ENCODE results near the gene TBC1D21.

The TBC1D21 gene

DNA sequence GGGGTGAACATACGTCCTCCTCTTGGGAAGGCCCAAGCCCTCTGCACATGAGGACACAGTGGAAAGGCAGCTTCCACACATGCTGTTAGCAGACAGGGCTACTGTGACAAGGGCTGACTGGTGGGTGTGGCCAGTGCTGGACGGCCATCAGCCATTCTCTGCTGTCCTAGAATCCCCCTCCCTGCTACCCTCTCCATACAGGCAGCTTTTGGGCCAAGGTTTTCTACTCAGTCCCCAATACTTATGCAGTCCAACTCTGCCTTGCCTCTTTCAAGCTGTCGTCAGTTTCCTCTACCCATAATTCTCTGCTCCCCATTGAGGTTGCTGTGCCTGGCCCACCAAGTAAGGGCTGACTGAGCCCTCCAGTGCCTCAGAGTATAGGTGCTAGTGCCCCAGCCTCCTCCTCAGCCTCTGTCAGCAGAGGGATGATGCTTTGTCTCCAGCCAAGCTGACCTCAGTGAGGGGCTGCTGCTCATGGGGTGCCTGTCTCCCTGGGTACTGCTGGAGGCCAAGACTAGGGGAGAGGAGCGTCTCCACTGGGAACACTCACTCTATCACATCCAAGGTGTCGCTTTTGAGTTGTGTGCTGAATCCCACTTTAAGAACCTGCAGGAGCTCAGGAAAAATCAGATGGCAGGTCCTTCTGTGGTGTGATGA lies 55.7 kb downstream of the TBC1D21 start:
- H3K27ac ChIP-seq = 0 out of 2 replicates have a peak overlapping the region, but pooled peaks have one; percentile 10

GRCh38 chr15:73930371-73930770 lies 57.0 kb downstream of the TBC1D21 start:
- Histone ChIP-seq H3K4me3 (ENCODE audit: low read depth, low read length) (no peak overlapping the region), H3K36me3 (peaks cover 48% of the 10 kb centered on the region), H3K9me3 (ENCODE audit: severe bottlenecking) (no peaks in the 10 kb centered on the region), H3K27me3 (ENCODE audit: insufficient read depth, low read depth, severe bottlenecking) (no peaks in the 10 kb centered on the region), H3K27ac (no peak overlapping the region)
- TF ChIP-seq CTCF (IDR thresholded peaks at IDR 0.05; ENCODE audit: low read depth, low read length) = no peak
- DNase-seq = no peak

More for the DNA sequence above, 55.7 kb downstream of the TBC1D21 start:
- Histone ChIP-seq H3K4me3 (ENCODE audit: low read depth, low read length) (peak overlapping the region; percentile 89), H3K9me3 (ENCODE audit: severe bottlenecking) (no peaks in the 10 kb centered on the region), H3K36me3 (peaks cover 44% of the 10 kb centered on the region), H3K27me3 (ENCODE audit: insufficient read depth, low read depth, severe bottlenecking) (no peaks in the 10 kb centered on the region)
- TF ChIP-seq CTCF (IDR thresholded peaks at IDR 0.05; ENCODE audit: low read depth, low read length) = no peak
- DNase-seq = peak; percentile 69

DNA sequence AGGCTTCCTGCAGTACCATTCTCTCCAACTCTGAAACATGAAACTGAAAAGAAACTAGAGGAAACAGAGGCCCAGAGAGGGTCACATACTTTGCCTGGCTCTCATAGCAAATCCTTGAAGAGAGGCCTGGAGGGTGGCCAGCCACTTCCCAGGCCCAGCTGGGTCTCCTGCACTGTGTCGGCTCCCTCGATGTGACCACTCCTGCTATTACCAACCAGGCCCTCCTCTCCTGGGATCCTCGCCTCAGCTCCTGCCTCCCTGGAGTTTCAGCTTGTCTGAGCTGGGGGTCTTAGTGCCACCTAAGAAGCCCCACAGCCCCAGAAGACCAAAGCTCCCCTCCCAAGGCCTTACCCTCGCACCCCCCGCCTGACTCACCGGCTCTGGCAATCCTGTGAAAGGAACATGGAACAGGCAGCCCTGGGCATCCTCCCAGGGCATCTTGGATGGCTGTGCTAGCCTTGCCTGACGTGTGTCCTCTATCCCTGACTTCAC lies 57.5 kb downstream of the TBC1D21 start:
- Histone ChIP-seq H3K4me3 (ENCODE audit: low read depth, low read length) (no peak overlapping the region), H3K27ac (no peak overlapping the region; the same call in 1 of the 2 replicates), H3K27me3 (ENCODE audit: insufficient read depth, low read depth, severe bottlenecking) (no peaks in the 10 kb centered on the region), H3K9me3 (ENCODE audit: severe bottlenecking) (no peaks in the 10 kb centered on the region), H3K36me3 (peaks cover 48% of the 10 kb centered on the region)
- no peak for TF ChIP-seq CTCF (IDR thresholded peaks at IDR 0.05; ENCODE audit: low read depth, low read length)
- no peak for DNase-seq

DNA sequence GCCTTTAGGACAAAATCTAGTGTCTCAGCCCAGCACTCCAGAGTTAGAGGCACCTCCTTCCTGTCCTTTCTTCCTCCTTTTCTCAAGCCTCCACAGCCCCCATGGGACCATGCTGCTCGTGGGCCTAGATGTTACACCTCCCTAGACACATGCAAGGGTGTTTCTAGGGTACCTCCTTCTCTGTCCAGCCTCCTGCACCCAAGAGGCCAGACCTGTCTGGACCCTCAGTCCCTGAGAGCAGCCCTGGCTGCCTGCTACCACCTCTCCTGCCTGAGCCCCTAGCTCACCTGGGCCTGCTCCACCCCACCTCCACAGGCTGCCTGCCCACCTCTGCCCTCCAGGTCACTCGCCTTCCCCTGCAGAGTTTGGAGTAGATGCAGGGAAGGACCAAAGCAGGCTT lies 58.1 kb downstream of the TBC1D21 start:
- Histone ChIP-seq H3K27ac (no peak overlapping the region), H3K36me3 (peaks cover 48% of the 10 kb centered on the region), H3K27me3 (ENCODE audit: insufficient read depth, low read depth, severe bottlenecking) (no peaks in the 10 kb centered on the region), H3K9me3 (ENCODE audit: severe bottlenecking) (no peaks in the 10 kb centered on the region), H3K4me3 (ENCODE audit: low read depth, low read length) (no peak overlapping the region)
- DNase-seq = no peak
- no peak for TF ChIP-seq CTCF (IDR thresholded peaks at IDR 0.05; ENCODE audit: low read depth, low read length)

DNA sequence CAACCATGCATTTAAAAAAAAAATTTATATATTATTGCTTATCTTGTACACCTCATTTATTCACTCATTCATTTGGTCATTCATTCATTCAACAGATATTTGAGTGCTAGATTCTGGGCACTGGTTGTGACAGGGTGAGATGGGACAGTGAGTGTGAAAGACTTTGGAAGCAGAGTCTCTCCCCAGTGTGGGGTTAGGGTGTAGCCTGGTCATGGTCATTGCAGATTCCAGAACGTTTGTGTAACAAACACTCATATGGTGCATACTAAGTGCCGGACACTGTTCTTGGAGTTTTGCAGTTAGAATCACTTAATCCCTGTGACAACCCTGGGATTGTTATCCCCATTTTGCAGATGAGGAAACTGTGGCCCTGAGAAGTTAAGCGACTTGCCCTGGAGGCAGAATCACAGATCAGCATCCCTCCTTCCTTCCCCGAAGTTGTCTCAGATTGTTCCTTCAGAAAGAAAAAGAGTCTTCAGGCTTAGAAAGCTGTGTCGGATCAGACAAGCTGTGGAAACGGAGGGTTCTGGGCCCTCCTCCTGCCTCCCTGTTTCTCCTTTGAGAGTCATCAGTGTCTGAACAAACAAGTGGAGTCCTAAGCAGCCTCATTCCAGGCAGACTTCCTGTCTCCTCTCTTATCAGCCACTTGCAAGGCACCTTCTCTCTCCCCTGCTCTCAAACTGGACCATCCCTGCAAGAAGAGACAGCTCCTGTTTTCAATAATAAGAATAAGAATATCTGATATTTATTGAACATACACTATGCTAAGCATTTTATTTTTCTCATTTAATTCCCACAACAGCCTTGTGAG lies 59.2 kb downstream of the TBC1D21 start:
- H3K27me3 ChIP-seq (ENCODE audit: insufficient read depth, low read depth, severe bottlenecking) = no peaks in the 10 kb centered on the region
- H3K27ac ChIP-seq = peak overlapping the region; percentile 90
- no peaks in the 10 kb centered on the region for H3K9me3 ChIP-seq (ENCODE audit: severe bottlenecking)
- H3K36me3 ChIP-seq = peaks cover 48% of the 10 kb centered on the region
- H3K4me3 ChIP-seq (ENCODE audit: low read depth, low read length) = no peak overlapping the region
- no peak for DNase-seq
- no peak for TF ChIP-seq CTCF (IDR thresholded peaks at IDR 0.05; ENCODE audit: low read depth, low read length)
